Measurements from ENCODE around the gene CD28.

The CD28 gene

DNA sequence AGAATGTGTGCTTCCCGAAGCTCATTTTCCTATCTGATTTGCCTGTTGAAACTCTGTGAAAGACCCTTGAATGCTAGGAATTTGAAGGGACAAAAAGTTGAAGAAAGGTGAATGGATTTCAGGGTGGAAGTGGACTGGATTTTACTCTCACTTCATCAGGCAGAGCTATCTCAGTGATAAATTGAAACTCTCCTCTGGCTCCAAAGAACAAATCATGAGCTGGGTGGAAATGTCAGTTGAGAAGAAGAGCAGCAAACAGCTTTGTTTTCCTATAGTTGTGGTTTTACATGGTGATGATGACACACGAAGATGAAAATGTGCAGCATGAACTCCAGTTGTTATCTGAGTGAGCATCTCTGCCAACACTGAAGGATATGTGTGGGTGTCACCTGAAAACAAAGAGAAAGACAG is 34.4 kb downstream of the CD28 start:
- DNase-seq (ENCODE audit: low read depth), result no peak
- no peak overlapping the region for H3K4me3 ChIP-seq (ENCODE audit: low read length)
- TF ChIP-seq, protein P1, sequence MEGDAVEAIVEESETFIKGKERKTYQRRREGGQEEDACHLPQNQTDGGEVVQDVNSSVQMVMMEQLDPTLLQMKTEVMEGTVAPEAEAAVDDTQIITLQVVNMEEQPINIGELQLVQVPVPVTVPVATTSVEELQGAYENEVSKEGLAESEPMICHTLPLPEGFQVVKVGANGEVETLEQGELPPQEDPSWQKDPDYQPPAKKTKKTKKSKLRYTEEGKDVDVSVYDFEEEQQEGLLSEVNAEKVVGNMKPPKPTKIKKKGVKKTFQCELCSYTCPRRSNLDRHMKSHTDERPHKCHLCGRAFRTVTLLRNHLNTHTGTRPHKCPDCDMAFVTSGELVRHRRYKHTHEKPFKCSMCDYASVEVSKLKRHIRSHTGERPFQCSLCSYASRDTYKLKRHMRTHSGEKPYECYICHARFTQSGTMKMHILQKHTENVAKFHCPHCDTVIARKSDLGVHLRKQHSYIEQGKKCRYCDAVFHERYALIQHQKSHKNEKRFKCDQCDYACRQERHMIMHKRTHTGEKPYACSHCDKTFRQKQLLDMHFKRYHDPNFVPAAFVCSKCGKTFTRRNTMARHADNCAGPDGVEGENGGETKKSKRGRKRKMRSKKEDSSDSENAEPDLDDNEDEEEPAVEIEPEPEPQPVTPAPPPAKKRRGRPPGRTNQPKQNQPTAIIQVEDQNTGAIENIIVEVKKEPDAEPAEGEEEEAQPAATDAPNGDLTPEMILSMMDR (conservative IDR thresholded peaks at IDR 0.05; ENCODE audit: low read depth, low read length), result no peak

- DNase-seq (ENCODE audit: low read depth), result no peak
- no peak overlapping the region for H3K4me3 ChIP-seq (ENCODE audit: low read length)
- TF ChIP-seq, protein P1 (conservative IDR thresholded peaks at IDR 0.05; ENCODE audit: low read depth, low read length), result no peak
These were observed 35.1 kb downstream of the CD28 start for GRCh38 chr2:203741566-203741965.

GRCh38 chr2:203743441-203743981 is 37.1 kb downstream of the CD28 start:
- TF ChIP-seq, protein P1 (conservative IDR thresholded peaks at IDR 0.05; ENCODE audit: low read depth, low read length), result no peak
- DNase-seq (ENCODE audit: low read depth), result no peak
- no peak overlapping the region for H3K4me3 ChIP-seq (ENCODE audit: low read length)

DNA sequence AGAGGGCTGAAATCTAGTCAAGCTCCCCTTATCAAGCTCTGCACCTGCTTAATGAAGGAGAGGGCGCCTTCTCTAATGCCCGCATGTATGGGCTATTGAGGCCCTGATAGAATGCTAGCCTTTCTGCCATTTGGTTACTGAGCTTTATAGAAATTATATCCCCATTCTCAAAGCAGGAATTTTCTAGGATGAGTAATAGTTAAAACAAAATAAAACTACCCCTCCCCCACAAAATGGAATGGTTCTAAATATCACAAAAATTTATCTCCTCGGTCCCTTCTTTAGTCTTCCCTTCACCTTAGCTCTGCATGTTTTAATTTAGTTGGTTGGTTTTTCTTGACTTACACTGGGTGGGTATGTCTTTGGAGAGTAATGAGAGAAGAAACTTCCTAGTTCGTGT is 37.7 kb downstream of the CD28 start:
- no peak for DNase-seq (ENCODE audit: low read depth)
- TF ChIP-seq, protein P1 (conservative IDR thresholded peaks at IDR 0.05; ENCODE audit: low read depth, low read length), result no peak
- H3K4me3 ChIP-seq (ENCODE audit: low read length), result no peak overlapping the region

GRCh38 chr2:203745267-203745666 is 38.8 kb downstream of the CD28 start:
- TF ChIP-seq, protein P1 (conservative IDR thresholded peaks at IDR 0.05; ENCODE audit: low read depth, low read length), result no peak
- no peak for DNase-seq (ENCODE audit: low read depth)
- H3K4me3 ChIP-seq (ENCODE audit: low read length), result no peak overlapping the region

GRCh38 chr2:203748331-203749126 is 42.1 kb downstream of the CD28 start:
- no peak for DNase-seq (ENCODE audit: low read depth)
- TF ChIP-seq, protein P1 (conservative IDR thresholded peaks at IDR 0.05; ENCODE audit: low read depth, low read length), result no peak
- no peak overlapping the region for H3K4me3 ChIP-seq (ENCODE audit: low read length)

All from retinal pigment epithelial cell (primary cell).